CD4-positive, alpha-beta T cell treated with Interleukin-6 for 4 hours (primary cell): ENCODE measurements around the gene JMJD6.
A peak's percentile ranks its signal among the peaks of the same experiment; 100 is the strongest.

Experiments
- DNase-seq: peaks from one replicate; pipeline ENCODE4 v3.0.0-alpha.2; 2020; ENCODE audit warnings: mixed read lengths

The JMJD6 gene

DNA sequence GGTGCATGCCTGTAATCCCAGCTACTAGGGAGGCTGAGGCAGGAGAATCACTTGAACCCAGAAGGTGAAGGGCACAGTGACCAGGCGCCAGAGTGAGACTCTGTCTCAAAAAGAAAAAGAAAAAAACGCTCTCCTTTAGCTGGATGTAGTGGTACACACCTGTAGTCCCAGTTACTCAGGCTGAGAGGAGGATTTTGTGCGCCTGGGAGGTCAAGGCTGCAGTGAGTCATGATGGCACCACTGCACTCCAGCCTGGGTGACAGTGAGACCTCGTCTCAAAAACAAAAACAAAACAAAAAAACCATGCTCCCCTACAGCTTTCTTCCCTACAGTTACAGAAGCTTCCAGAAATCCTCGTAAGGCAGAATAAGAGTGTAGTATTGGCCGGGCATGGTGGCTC is 49.8 kb downstream of the JMJD6 start:
- DNase-seq, result no peak

DNA sequence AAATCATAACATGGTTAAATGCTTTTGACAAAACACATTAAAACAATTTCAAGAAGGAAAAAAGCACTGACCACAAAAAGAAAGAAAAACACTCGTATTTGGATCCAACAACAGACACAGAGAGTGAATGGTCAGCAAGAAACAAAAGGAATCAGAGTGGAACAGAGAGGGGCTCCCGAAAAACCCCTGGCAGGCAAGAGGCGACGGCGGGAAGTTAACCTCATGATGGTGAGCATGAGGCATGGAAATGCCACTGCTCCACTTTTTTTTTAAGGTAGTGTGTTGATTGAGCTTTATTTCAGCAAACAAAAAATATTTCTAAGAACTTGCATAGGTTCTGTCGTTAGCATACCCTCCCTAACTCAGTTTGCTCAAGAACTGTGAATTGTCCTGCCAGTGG is 50.8 kb downstream of the JMJD6 start:
- DNase-seq, result no peak

DNA sequence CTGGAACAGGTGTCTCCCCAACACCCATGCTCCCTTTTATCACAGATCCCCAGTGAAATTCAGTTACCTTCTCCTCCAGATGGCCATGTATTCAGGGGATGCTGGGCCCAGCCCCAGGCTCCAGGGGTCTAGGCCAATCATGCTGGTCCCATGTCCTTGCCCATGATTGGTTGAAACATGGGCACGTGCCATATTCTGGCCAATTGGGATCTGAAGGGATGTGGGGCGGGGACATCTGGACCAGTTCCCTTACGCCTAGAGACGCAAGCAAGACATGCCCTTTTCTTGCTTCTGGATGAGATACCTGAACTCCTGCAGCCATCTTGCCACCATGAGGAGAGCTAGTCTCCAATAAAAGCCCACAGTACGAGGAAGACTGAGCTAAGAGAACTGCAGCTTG is 51.8 kb downstream of the JMJD6 start:
- no peak for DNase-seq

DNA sequence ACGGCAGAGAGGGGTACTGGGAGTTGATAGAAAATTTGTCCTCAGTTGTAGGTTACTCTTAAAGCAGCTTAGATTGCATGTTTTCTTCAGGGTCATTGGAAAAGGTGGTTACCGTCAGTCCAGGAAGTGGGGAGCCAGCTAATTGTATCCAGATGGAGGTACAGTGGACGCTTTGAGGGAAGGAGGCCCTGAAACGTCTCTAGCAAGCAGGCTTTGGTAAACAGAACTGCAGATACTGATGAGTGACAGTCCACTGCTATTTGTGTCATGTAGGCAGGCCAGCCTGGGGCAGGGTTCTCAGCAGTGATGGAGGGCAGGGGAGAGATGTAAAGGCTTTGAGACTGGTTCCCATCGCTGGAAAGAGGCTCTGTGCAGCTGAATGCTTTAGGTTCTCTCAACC is 52.7 kb downstream of the JMJD6 start:
- DNase-seq, result no peak

DNA sequence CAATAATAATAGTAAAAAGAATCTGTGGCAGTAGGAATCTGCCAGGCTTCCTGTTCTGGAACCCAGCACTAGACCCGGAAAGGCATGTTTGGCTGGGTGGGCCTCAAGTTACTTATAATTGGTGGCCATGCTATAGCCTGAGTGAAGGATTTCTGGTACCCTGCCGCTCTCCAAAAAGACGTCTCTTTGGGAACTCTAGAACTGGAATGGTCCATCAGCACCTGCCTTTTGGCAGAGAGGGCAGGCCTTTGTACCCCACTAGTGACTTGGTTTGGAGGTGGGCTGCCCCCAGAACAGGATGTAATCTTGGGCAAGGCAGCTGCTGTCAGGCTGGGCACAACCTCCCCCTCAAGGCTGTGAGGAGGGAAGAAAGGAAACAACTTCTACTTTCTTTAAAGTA is 53.5 kb downstream of the JMJD6 start:
- no peak for DNase-seq

DNA sequence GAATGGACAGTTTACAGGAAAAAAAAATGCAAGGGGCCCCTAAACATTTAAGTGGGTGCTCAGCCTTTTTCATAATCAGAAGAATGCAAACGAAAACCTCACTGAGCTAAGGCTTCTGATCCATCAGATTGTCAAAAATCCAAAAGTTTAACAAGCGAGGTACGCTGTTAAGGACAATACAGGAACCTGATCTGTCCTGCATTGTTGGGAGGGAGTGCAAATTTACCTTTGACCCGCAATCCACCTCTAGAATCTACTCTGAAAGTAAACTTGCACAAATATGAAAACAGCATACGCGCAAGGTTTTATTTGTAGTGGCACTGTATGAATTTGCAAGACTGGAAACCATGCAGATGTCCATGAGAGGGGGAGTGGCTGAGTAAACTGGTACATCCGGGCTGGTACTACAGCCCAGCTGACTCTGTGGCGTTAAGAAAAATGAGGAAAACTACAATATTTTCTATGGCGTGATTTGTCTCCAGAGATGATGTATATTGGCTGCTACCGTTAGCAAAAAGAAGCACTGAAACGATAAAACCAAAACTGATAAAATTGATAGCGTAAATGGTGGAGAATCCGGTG is 54.0 kb downstream of the JMJD6 start:
- no peak for DNase-seq

DNA sequence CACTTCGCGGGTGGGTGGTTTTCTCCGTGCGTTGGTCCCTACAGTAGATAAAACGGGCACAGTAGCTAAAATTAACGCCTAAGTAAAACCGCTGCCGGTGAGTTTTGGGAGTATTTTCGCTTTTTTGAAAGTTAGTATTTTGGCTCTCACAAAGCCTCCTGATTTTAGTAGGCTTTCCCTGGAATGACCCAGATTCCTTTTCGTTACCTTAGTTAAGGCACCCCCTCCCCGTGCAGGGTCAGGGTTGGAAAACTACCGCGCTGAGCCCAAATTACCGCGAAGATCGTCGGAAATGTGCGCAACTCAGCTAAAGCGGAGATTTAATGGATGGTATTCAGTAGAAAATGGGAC is 54.5 kb downstream of the JMJD6 start:
- DNase-seq, result no peak

DNA sequence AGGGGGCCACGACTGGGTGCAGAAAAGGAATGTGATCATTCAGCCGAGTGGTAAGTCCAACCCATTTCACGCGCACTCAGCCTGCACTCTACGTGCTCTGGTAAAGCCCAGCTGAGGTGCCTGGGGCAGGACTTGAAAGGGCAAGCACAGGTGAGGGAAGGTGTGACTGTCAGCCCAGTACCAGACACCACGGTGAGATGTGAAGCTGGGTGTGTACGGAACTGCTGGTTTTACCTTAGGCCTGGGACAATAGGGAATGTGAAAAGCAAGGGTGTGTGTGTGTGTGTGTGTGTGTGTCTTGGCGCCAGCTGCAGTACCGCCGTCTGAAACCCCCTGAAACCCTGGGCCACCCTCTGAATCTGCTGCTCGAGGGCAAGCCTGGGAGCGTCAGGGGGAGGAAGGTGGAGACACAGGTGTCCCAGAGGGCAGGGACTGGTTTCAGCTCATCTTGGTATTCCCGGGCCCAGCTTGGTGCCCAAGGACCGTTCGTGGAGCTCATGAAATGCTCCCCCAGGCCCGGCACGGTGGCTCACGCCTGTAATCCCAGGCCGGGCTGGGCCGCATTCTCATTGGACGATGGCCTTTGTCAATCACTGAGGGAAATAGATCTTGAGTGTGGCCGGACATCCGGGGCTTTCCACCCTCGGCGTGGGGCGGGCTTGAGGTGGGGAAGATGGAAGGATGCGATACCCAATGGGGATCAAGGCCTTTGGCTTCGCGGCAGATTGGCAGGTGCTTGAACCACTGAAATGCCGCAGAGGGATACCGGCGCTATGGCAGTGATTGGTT is 55.1 kb downstream of the JMJD6 start:
- DNase-seq, result peak; percentile 99

DNA sequence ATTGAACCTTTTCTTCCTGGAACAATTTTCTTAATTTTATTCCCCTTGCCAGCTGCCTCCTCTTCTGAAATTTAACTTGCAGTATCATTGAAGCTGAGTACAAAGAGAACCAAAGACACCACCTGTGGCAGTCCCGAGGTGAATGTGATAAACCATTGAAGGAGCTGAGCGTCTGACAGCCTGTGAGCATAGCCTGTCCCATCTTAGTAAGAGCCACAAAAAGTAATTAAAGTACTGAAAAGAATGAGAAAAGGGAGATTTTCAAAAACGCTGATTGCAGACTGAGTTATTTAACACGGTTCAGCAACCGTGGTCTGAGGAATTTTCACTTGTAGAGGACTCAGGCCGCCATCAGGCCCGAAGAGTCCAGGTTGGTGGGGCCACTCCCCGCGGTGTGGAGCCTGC is 55.7 kb downstream of the JMJD6 start:
- peak; percentile 14 for DNase-seq

DNA sequence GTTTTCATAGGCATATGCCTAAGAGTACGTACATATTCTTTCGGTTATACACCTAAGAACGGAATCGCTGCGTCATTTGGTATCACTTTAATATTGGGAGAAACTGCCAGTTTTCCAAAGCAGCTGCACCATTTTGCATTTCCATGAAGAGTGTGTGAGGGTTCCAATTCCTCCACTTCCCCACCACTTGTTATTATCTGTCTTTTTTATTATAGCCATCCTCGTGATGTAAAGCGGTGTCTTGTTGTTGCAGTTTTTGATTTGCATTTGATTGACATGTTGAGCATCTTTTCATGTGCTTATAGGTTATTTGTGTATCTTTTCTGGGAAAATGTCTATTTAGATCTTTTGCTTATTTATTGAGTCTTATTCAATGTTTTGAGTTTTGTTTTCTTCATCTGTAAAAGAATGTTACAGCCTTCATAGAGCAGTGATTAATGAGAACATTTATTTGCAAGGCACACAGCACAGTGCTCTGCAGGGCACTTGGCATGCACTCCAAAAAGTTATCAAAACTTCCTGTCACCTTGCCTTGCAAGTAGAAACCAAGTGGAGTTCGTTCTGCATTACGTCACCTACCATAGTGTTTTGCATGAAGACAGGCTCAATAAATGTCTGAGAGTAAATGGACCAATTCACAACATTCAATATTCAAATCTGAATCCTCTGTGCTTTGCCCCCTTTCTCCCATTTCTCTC is 56.2 kb downstream of the JMJD6 start:
- peak; percentile 56 for DNase-seq
